ENCODE measurements around the gene EPHA2.

The EPHA2 gene

GRCh38 chr1:16178596-16179497 is 23.0 kb upstream of the EPHA2 start:
- TF ChIP-seq FOXP2 (optimal IDR thresholded peaks at IDR 0.05; ENCODE audit: borderline replicate concordance, extremely low read depth, extremely low read length, insufficient read depth): no peak
- no peak for TF ChIP-seq TAF1 (IDR thresholded peaks at IDR 0.05; ENCODE audit: borderline replicate concordance, insufficient read depth, low read length)
- TF ChIP-seq REST (IDR thresholded peaks at IDR 0.05; ENCODE audit: insufficient read depth in 1 of 2, low read depth in 2 of 2, low read length in 2 of 2): no peak
- TF ChIP-seq POLR2AphosphoS5 (IDR thresholded peaks at IDR 0.05; ENCODE audit: low read depth, low read length): no peak
- no peak for TF ChIP-seq SIN3A (IDR thresholded peaks at IDR 0.05; ENCODE audit: borderline replicate concordance, insufficient read depth, low read length)

- TF ChIP-seq FOXP2 (optimal IDR thresholded peaks at IDR 0.05; ENCODE audit: borderline replicate concordance, extremely low read depth, extremely low read length, insufficient read depth) (no peak), POLR2AphosphoS5 (IDR thresholded peaks at IDR 0.05; ENCODE audit: low read depth, low read length) (no peak), REST (IDR thresholded peaks at IDR 0.05; ENCODE audit: insufficient read depth in 1 of 2, low read depth in 2 of 2, low read length in 2 of 2) (no peak), TAF1 (IDR thresholded peaks at IDR 0.05; ENCODE audit: borderline replicate concordance, insufficient read depth, low read length) (no peak), SIN3A (IDR thresholded peaks at IDR 0.05; ENCODE audit: borderline replicate concordance, insufficient read depth, low read length) (no peak)
Observed at GRCh38 chr1:16177306-16177705, 21.4 kb upstream of the EPHA2 start.

- TF ChIP-seq FOXP2 (optimal IDR thresholded peaks at IDR 0.05; ENCODE audit: borderline replicate concordance, extremely low read depth, extremely low read length, insufficient read depth): no peak
- no peak for TF ChIP-seq REST (IDR thresholded peaks at IDR 0.05; ENCODE audit: insufficient read depth in 1 of 2, low read depth in 2 of 2, low read length in 2 of 2)
- no peak for TF ChIP-seq TAF1 (IDR thresholded peaks at IDR 0.05; ENCODE audit: borderline replicate concordance, insufficient read depth, low read length)
- no peak for TF ChIP-seq SIN3A (IDR thresholded peaks at IDR 0.05; ENCODE audit: borderline replicate concordance, insufficient read depth, low read length)
- no peak for TF ChIP-seq POLR2AphosphoS5 (IDR thresholded peaks at IDR 0.05; ENCODE audit: low read depth, low read length)
Observed at GRCh38 chr1:16176653-16177052, 20.8 kb upstream of the EPHA2 start.

- TF ChIP-seq FOXP2 (optimal IDR thresholded peaks at IDR 0.05; ENCODE audit: borderline replicate concordance, extremely low read depth, extremely low read length, insufficient read depth) (peak; percentile 50), TAF1 (IDR thresholded peaks at IDR 0.05; ENCODE audit: borderline replicate concordance, insufficient read depth, low read length) (no peak), SIN3A (IDR thresholded peaks at IDR 0.05; ENCODE audit: borderline replicate concordance, insufficient read depth, low read length) (no peak), POLR2AphosphoS5 (IDR thresholded peaks at IDR 0.05; ENCODE audit: low read depth, low read length) (no peak), REST (IDR thresholded peaks at IDR 0.05; ENCODE audit: insufficient read depth in 1 of 2, low read depth in 2 of 2, low read length in 2 of 2) (no peak)
Observed at GRCh38 chr1:16175610-16176553, 20.0 kb upstream of the EPHA2 start.

Data from PFSK-1 (cell line).